ENCODE data around the gene AGPAT4. TPM values are rescaled to one million over a fixed set of nuclear protein-coding genes. Genes with fewer than 3 reads are reported as not detected.

The AGPAT4 gene
- total RNA-seq, 4 donors from 2014 or later = 0.36 to 0.61 (median 0.53) TPM

- Histone ChIP-seq H3K36me3 (no peaks in the 10 kb centered on the region), H3K4me1 (no peaks in the 10 kb centered on the region), H3K4me3 (no peak overlapping the region), H3K27me3 (no peaks in the 10 kb centered on the region), H3K9me3 (no peaks in the 10 kb centered on the region), H3K27ac (no peak overlapping the region)
- intact Hi-C loops (cut with DNase I; ENCODE audit: low total_unique reads) = no loop called here
- in situ Hi-C loops (cut with MboI; ENCODE audit: low sequenced_read_pairs in 4 of 4) = no loop called here
- TF ChIP-seq CTCF (IDR thresholded peaks at IDR 0.05 in 4 of 5, conservative IDR thresholded peaks at IDR 0.05 in 1 of 5) (no peak), POLR2A (IDR thresholded peaks at IDR 0.05) (no peak)
- ATAC-seq = no peak
- DNase-seq = no peak
These were observed 120.8 kb downstream of the AGPAT4 start for GRCh38 chr6:161152907-161153662.

- no peaks in the 10 kb centered on the region for H3K27me3 ChIP-seq
- intact Hi-C loops (cut with DNase I; ENCODE audit: low total_unique reads) (no loop called here), in situ Hi-C loops (cut with MboI; ENCODE audit: low sequenced_read_pairs in 4 of 4) (no loop called here)
- H3K27ac ChIP-seq = no peak overlapping the region
- no peaks in the 10 kb centered on the region for H3K9me3 ChIP-seq
- no peaks in the 10 kb centered on the region for H3K4me1 ChIP-seq
- no peak overlapping the region for H3K4me3 ChIP-seq
- H3K36me3 ChIP-seq = no peaks in the 10 kb centered on the region
- DNase-seq (no peak), ATAC-seq (no peak)
- TF ChIP-seq POLR2A (IDR thresholded peaks at IDR 0.05) = no peak
- no peak for TF ChIP-seq CTCF (IDR thresholded peaks at IDR 0.05 in 4 of 5, conservative IDR thresholded peaks at IDR 0.05 in 1 of 5)
These were observed 121.4 kb downstream of the AGPAT4 start for GRCh38 chr6:161152527-161152862.

- TF ChIP-seq CTCF (IDR thresholded peaks at IDR 0.05 in 4 of 5, conservative IDR thresholded peaks at IDR 0.05 in 1 of 5) (no peak), POLR2A (IDR thresholded peaks at IDR 0.05) (no peak)
- Histone ChIP-seq H3K27me3 (no peaks in the 10 kb centered on the region), H3K36me3 (no peaks in the 10 kb centered on the region), H3K27ac (no peak overlapping the region), H3K4me1 (no peaks in the 10 kb centered on the region), H3K4me3 (no peak overlapping the region), H3K9me3 (no peaks in the 10 kb centered on the region)
- ATAC-seq = no peak
- in situ Hi-C loops (cut with MboI; ENCODE audit: low sequenced_read_pairs in 4 of 4) = no loop called here
- intact Hi-C loops (cut with DNase I; ENCODE audit: low total_unique reads) = no loop called here
- no peak for DNase-seq
These were observed 122.0 kb downstream of the AGPAT4 start for GRCh38 chr6:161151660-161152526.

- Histone ChIP-seq H3K4me1 (no peaks in the 10 kb centered on the region), H3K4me3 (no peak overlapping the region), H3K9me3 (no peaks in the 10 kb centered on the region), H3K27me3 (no peaks in the 10 kb centered on the region), H3K27ac (no peak overlapping the region), H3K36me3 (no peaks in the 10 kb centered on the region)
- TF ChIP-seq CTCF (IDR thresholded peaks at IDR 0.05 in 4 of 5, conservative IDR thresholded peaks at IDR 0.05 in 1 of 5) = no peak
- no peak for TF ChIP-seq POLR2A (IDR thresholded peaks at IDR 0.05)
- DNase-seq (no peak), ATAC-seq (no peak)
- in situ Hi-C loops (cut with MboI; ENCODE audit: low sequenced_read_pairs in 4 of 4) = no loop called here
- intact Hi-C loops (cut with DNase I; ENCODE audit: low total_unique reads) = no loop called here
These were observed 122.7 kb downstream of the AGPAT4 start for GRCh38 chr6:161151059-161151645.
